ENCODE measurements around the gene NQO2. TPM values are rescaled to one million over a fixed set of nuclear protein-coding genes. Genes with fewer than 3 reads are reported as not detected.

Gene NQO2
- total and polyA plus RNA-seq, 3 donors from 2014 or later = 9.5 to 35.6 (median 16.8) TPM

- no peak for DNase-seq
- intact Hi-C loops (cut with DNase I; ENCODE audit: low total_unique reads) = no loop called here
- H3K27ac ChIP-seq = no peak overlapping the region
- no peaks in the 10 kb centered on the region for H3K27me3 ChIP-seq
- no peaks in the 10 kb centered on the region for H3K9me3 ChIP-seq
- TF ChIP-seq POLR2A (IDR thresholded peaks at IDR 0.05) (no peak), CTCF (IDR thresholded peaks at IDR 0.05) (no peak)
- H3K4me1 ChIP-seq = no peaks in the 10 kb centered on the region
- WGBS, 2 donors = 93 to 97% methylated on average over 3 of the region's 3 CpGs
- H3K4me3 ChIP-seq = no peak overlapping the region
- H3K36me3 ChIP-seq (ENCODE audit: low read depth, missing control alignments) = no peaks in the 10 kb centered on the region
Measured at GRCh38 chr6:3041147-3041546, 41.5 kb downstream of the NQO2 start.

- no peaks in the 10 kb centered on the region for H3K36me3 ChIP-seq (ENCODE audit: low read depth, missing control alignments)
- TF ChIP-seq CTCF (IDR thresholded peaks at IDR 0.05) = no peak
- 61 to 64% methylated on average over 2 of the region's 2 CpGs for WGBS, 2 donors
- DNase-seq = no peak
- no peaks in the 10 kb centered on the region for H3K9me3 ChIP-seq
- intact Hi-C loops (cut with DNase I; ENCODE audit: low total_unique reads) = no loop called here
- H3K4me1 ChIP-seq = no peaks in the 10 kb centered on the region
- no peaks in the 10 kb centered on the region for H3K27me3 ChIP-seq
- H3K4me3 ChIP-seq = no peak overlapping the region
- H3K27ac ChIP-seq = no peak overlapping the region
Measured at GRCh38 chr6:3041606-3042005, 41.9 kb downstream of the NQO2 start.

GRCh38 chr6:3045369-3045768, 45.7 kb downstream of the NQO2 start:
- no peaks in the 10 kb centered on the region for H3K4me1 ChIP-seq
- DNase-seq = no peak
- 73 to 87% methylated on average over 4 to 5 of the region's 5 CpGs for whole genome bisulfite sequencing, 2 donors
- intact Hi-C loops (cut with DNase I; ENCODE audit: low total_unique reads) = loop anchor here (5.0 kb wide), 1 partner anchor 43 kb away; no protein-coding TSS in a partner anchor
- H3K4me3 ChIP-seq = no peak overlapping the region
- TF ChIP-seq CTCF (IDR thresholded peaks at IDR 0.05) = no peak
- TF ChIP-seq POLR2A (IDR thresholded peaks at IDR 0.05) = no peak
- H3K27ac ChIP-seq = no peak overlapping the region
- no peaks in the 10 kb centered on the region for H3K27me3 ChIP-seq
- H3K9me3 ChIP-seq = no peaks in the 10 kb centered on the region
- H3K36me3 ChIP-seq (ENCODE audit: low read depth, missing control alignments) = no peaks in the 10 kb centered on the region

GRCh38 chr6:3045777-3046176, 46.1 kb downstream of the NQO2 start:
- H3K9me3 ChIP-seq = no peaks in the 10 kb centered on the region
- intact Hi-C loops (cut with DNase I; ENCODE audit: low total_unique reads) = loop anchor here (5.0 kb wide), 1 partner anchor 43 kb away; no protein-coding TSS in a partner anchor

More at GRCh38 chr6:3045777-3046176, 46.1 kb downstream of the NQO2 start:
- DNase-seq = no peak
- no peaks in the 10 kb centered on the region for H3K27me3 ChIP-seq
- TF ChIP-seq POLR2A (IDR thresholded peaks at IDR 0.05) (no peak), CTCF (IDR thresholded peaks at IDR 0.05) (no peak)
- WGBS, 2 donors = 70 to 75% methylated on average over 1 of the region's 1 CpG
- H3K36me3 ChIP-seq (ENCODE audit: low read depth, missing control alignments) = no peaks in the 10 kb centered on the region
- no peaks in the 10 kb centered on the region for H3K4me1 ChIP-seq
- no peak overlapping the region for H3K27ac ChIP-seq
- H3K4me3 ChIP-seq = no peak overlapping the region

All from testis (tissue), 3 donors.